GM20000 (cell line): ENCODE measurements around the gene RAB22A.

Experiments
- DNase-seq: peaks from one replicate; pipeline ENCODE4 v3.0.0; 2012; ENCODE audit warnings: low spot score
- TF ChIP-seq, protein P1 (sequence below): IDR thresholded peaks from 2 replicates; pipeline ENCODE4 v1.5.1; 2012; ENCODE audit warnings: mild to moderate bottlenecking, control low read depth; ENCODE audit errors: extremely low read depth, missing control alignments

The RAB22A gene

DNA sequence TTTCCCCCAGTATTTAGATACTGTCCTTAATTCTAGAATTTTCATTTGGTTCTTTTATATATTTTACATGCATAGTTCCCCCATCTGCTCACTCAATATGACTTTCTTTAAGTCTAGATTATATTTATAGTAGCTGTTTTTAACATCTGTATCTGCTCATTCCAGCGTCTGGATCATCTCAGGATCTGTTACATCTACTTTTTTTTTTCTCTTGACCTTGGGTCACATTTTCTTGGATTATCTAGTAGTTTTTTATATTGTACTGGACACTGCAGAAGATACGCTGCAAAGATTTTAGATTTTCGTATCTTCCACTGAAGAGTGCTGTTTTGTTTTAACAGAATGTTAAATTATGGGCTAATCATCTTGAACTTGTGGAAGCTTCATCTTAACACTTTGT is 20.7 kb downstream of the RAB22A start:
- DNase-seq = no peak
- TF ChIP-seq, protein P1, sequence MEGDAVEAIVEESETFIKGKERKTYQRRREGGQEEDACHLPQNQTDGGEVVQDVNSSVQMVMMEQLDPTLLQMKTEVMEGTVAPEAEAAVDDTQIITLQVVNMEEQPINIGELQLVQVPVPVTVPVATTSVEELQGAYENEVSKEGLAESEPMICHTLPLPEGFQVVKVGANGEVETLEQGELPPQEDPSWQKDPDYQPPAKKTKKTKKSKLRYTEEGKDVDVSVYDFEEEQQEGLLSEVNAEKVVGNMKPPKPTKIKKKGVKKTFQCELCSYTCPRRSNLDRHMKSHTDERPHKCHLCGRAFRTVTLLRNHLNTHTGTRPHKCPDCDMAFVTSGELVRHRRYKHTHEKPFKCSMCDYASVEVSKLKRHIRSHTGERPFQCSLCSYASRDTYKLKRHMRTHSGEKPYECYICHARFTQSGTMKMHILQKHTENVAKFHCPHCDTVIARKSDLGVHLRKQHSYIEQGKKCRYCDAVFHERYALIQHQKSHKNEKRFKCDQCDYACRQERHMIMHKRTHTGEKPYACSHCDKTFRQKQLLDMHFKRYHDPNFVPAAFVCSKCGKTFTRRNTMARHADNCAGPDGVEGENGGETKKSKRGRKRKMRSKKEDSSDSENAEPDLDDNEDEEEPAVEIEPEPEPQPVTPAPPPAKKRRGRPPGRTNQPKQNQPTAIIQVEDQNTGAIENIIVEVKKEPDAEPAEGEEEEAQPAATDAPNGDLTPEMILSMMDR = no peak

DNA sequence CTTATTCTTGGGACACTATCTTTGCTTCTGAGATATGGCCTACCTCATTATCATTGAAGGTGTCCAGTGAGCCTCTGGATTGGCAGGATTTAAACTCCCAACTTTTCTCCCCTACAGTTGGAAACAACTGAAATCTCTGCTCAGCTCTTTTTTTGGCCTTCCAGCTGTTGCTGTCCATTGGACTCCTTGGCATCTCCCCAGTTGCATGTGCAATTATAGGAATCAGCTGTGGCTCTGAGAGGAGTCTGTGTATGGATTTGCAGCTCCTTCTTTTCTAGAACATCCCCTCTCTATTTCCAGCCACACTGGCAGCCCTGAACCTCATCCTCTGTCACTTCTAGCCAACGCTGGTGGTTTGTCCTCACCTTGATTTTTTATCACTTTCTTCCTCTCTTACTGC is 21.2 kb downstream of the RAB22A start:
- no peak for DNase-seq
- TF ChIP-seq, protein P1 = no peak

DNA sequence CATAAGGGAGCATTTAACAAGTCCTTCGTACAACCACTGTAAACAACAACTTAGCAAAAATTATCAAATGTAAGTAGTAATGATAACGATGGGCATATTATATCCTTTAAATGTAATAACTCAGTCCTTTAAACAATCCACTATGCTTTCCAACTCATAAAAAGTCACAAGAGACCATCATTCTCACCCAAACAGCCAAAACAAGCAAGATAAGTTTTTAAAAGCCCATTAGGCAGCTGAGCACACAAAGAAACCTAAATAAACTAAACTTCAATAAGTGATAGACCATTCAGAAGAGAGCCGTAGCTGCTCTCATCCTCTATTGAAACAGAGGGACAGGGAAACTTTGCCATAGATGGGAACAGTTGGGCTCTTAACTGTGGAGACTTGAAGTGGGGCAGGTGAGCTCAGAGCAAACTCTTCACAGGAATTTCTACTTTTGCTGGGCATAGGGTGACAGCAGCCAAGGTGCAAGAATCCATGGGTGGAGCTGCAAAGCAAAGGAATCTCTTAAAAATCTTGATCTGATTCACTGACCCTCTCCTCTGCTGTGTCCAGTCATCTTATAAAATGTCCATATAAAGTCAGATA is 22.5 kb downstream of the RAB22A start:
- no peak for DNase-seq
- TF ChIP-seq, protein P1 = no peak

DNA sequence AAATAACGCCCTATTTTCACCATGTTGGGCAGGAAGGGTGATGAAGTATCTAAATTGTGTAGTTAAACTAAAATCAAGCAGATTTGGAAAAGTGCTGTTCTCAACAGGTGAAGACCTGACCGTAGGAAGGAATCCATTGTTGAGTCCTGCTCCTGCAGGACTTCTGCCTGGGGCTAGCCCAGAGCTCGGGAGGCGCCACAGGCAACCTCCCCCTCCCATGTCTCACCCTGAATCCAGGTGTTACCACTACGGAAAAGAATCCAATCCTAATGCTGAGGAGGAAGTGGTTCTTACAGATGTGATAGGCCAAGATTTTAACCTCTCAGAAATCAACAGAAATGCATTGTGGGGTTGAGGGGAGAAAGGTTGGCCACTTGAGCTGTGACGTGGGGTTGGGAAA is 30.2 kb downstream of the RAB22A start:
- TF ChIP-seq, protein P1 = no peak

DNA sequence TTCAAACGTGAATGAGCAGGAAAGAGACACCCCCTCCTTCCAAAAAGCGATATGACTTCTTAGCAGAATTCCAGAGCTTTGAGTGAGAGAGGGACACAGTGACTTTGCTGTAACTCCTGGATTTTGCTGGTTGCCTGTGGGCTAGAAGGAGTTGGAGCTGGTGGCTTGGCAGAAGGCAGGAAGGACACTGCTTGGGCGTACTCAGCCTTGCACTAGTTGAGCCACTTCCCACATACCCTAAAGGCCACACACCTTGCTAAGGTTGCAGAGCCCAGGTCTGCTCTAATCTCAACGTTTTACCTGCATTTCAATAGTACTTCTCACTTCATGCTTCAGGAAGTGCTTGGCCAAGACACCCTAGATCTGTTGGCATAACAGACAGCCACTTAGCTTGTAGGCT is 30.6 kb downstream of the RAB22A start:
- DNase-seq = no peak

More for the DNA sequence above, 30.2 kb downstream of the RAB22A start:
- DNase-seq = no peak

DNA sequence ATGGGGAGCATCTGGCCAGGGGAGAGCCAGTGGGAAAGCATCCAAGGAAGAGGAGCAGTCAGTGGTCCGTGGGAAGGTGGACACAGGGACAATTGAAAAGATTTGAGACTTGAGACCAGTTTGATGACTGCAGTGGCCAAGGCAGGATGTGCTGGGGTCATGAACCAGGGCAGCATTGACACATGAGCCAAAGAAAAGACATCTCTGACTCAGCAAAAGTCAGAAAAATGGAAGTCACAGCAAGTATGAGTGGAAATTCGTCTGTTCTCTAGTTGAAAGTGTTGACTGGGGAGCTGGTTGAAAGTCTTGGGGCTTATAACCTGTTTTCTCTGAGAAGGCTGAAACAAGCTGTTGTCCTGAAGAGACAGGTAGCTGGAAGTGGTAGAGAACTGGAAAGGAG is 31.3 kb downstream of the RAB22A start:
- TF ChIP-seq, protein P1 = no peak
- DNase-seq = no peak

More for the DNA sequence above, 30.6 kb downstream of the RAB22A start:
- TF ChIP-seq, protein P1 = no peak

DNA sequence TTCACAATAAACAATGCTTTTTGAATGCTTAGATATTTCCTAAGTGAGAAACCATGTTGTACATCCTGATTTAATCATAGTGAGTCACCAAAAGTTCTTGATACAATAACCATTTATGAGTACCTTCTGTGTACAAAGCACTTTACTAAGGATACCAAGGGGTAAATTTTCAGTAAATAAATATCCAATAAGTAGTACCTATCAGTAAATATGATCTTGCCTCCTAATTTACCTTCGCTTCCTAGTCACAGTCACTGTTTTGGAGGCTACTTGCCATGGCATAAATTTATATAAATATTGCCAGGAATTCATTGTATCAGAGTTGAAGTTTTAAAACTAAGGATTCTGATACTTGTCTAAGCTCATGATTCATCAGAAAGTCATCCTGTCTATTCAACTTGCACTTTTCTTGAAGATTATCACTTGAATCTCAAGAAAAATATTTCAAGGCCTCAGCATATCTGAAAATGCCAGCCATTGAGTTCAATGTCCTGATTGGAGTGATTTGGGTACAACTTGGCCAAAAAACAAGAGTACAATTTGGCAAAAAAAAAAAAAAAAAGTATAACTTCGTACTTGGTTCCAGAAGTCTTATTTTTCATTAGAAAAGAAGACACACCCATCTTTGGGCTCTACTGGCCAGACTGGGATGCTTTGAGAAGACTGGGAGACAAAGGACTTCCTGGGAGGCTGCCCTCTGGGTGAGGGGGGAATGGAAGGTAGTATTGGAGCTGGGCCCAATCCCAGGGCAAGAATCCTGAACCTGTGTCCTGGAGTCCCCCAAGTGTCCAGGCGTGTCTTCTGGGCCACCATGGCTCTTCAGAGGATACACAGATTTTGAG is 32.8 kb downstream of the RAB22A start:
- no peak for DNase-seq
- TF ChIP-seq, protein P1 = no peak
